ENCODE data around the gene VPS37B.

DNA sequence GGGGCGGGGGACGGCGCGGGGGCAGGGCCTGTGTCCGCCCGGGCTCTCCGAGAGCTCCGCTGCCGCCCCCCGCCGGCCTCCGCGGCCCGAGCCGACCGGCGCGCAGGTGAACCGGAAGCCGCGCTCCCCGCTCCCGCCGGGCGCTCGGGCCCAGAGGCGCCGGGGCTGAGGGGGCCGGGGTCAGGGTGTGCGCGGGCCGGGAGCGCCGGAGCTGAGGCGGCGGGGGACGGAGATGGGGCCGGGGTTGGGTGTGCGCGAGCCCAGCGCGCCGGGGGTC lies 60.2 kb downstream of the VPS37B start:
- TF ChIP-seq, protein P1, sequence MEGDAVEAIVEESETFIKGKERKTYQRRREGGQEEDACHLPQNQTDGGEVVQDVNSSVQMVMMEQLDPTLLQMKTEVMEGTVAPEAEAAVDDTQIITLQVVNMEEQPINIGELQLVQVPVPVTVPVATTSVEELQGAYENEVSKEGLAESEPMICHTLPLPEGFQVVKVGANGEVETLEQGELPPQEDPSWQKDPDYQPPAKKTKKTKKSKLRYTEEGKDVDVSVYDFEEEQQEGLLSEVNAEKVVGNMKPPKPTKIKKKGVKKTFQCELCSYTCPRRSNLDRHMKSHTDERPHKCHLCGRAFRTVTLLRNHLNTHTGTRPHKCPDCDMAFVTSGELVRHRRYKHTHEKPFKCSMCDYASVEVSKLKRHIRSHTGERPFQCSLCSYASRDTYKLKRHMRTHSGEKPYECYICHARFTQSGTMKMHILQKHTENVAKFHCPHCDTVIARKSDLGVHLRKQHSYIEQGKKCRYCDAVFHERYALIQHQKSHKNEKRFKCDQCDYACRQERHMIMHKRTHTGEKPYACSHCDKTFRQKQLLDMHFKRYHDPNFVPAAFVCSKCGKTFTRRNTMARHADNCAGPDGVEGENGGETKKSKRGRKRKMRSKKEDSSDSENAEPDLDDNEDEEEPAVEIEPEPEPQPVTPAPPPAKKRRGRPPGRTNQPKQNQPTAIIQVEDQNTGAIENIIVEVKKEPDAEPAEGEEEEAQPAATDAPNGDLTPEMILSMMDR (IDR thresholded peaks at IDR 0.05; ENCODE audit: low read length) = no peak
- no peak for TF ChIP-seq EZH2 (IDR thresholded peaks at IDR 0.05; ENCODE audit: borderline replicate concordance, low read length)
